ENCODE measurements around the gene MSH5. TPM values are rescaled to one million over a fixed set of nuclear protein-coding genes. Genes with fewer than 3 reads are reported as not detected.
A peak's percentile ranks its signal among the peaks of the same experiment; 100 is the strongest.

Gene MSH5
- total and polyA plus RNA-seq, 9 of the 15 experiments (the other 6 are each of a cell fraction or from before 2014, with no cell fraction given), result 12.5 to 104 (median 46.6) TPM

DNA sequence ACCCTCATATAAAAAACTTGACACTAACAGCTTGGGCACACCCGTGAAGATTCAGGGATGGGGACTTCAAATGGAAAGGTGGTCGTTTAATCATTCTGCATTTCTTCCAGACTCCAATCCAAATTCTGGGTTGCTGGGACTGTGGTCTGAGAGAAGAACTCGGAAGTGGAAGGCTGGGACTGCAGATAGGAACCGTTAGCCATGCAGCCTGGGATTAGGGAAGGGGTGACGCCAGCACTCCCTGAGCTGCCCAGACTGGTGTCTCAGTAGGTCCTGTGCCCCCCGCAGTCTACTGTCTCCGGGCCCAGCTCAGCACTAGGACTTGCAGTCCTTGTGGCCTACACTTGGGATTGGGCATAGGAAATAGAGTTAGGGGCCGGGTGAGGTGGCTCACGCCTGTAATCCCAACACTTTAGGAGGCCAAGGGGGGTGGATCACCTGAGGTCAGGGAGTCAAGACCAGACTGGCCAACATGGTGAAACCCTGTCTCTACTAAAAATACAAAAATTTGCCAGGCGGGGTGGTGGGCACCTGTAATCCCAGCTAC is 3.0 kb upstream of the MSH5 start (continued):
- TF ChIP-seq BRD9 (IDR thresholded peaks at IDR 0.05; ENCODE audit: low read depth, partially characterized antibody) (no peak), ZEB2 (IDR thresholded peaks at IDR 0.05) (no peak), SUPT5H (IDR thresholded peaks at IDR 0.05) (no peak), BDP1 (IDR thresholded peaks at IDR 0.05; ENCODE audit: insufficient read depth, insufficient read length) (no peak), SNIP1 (IDR thresholded peaks at IDR 0.05; ENCODE audit: low read depth) (no peak), ELF1 (tag; IDR thresholded peaks at IDR 0.05) (no peak), CBX5 (IDR thresholded peaks at IDR 0.05; ENCODE audit: borderline replicate concordance, low read depth) (no peak), FOXK1 (CRISPR knock-in tag; IDR thresholded peaks at IDR 0.05; ENCODE audit: borderline replicate concordance) (peak; percentile 6; the same call in 1 of the 2 replicates), CBFB (CRISPR knock-in tag; IDR thresholded peaks at IDR 0.05) (0 out of 2 replicates have a peak, but pooled peaks have one; percentile 81), ELF2 (CRISPR knock-in tag; IDR thresholded peaks at IDR 0.05) (no peak), FOXM1 (IDR thresholded peaks at IDR 0.05; ENCODE audit: low read depth) (no peak), FOXM1 (CRISPR knock-in tag; IDR thresholded peaks at IDR 0.05; ENCODE audit: low read depth) (0 out of 2 replicates have a peak, but pooled peaks have one; percentile 2), HDAC8 (tag; IDR thresholded peaks at IDR 0.05) (no peak), ZNF766 (CRISPR knock-in tag; conservative IDR thresholded peaks at IDR 0.05) (no peak), ZNF431 (CRISPR knock-in tag; IDR thresholded peaks at IDR 0.05) (no peak), SPI1 (IDR thresholded peaks at IDR 0.05; ENCODE audit: borderline replicate concordance, low read depth, low read length) (peak; percentile 44; the same call in 1 of the 2 replicates)
- TF ChIP-seq, protein P1, sequence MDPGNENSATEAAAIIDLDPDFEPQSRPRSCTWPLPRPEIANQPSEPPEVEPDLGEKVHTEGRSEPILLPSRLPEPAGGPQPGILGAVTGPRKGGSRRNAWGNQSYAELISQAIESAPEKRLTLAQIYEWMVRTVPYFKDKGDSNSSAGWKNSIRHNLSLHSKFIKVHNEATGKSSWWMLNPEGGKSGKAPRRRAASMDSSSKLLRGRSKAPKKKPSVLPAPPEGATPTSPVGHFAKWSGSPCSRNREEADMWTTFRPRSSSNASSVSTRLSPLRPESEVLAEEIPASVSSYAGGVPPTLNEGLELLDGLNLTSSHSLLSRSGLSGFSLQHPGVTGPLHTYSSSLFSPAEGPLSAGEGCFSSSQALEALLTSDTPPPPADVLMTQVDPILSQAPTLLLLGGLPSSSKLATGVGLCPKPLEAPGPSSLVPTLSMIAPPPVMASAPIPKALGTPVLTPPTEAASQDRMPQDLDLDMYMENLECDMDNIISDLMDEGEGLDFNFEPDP (CRISPR knock-in tag; IDR thresholded peaks at IDR 0.05), result 0 out of 2 replicates have a peak, but pooled peaks have one; percentile 80
- TF ChIP-seq, protein P2, sequence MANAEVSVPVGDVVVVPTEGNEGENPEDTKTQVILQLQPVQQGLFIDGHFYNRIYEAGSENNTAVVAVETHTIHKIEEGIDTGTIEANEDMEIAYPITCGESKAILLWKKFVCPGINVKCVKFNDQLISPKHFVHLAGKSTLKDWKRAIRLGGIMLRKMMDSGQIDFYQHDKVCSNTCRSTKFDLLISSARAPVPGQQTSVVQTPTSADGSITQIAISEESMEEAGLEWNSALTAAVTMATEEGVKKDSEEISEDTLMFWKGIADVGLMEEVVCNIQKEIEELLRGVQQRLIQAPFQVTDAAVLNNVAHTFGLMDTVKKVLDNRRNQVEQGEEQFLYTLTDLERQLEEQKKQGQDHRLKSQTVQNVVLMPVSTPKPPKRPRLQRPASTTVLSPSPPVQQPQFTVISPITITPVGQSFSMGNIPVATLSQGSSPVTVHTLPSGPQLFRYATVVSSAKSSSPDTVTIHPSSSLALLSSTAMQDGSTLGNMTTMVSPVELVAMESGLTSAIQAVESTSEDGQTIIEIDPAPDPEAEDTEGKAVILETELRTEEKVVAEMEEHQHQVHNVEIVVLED (CRISPR knock-in tag; IDR thresholded peaks at IDR 0.05), result no peak
- TF ChIP-seq, protein P3, sequence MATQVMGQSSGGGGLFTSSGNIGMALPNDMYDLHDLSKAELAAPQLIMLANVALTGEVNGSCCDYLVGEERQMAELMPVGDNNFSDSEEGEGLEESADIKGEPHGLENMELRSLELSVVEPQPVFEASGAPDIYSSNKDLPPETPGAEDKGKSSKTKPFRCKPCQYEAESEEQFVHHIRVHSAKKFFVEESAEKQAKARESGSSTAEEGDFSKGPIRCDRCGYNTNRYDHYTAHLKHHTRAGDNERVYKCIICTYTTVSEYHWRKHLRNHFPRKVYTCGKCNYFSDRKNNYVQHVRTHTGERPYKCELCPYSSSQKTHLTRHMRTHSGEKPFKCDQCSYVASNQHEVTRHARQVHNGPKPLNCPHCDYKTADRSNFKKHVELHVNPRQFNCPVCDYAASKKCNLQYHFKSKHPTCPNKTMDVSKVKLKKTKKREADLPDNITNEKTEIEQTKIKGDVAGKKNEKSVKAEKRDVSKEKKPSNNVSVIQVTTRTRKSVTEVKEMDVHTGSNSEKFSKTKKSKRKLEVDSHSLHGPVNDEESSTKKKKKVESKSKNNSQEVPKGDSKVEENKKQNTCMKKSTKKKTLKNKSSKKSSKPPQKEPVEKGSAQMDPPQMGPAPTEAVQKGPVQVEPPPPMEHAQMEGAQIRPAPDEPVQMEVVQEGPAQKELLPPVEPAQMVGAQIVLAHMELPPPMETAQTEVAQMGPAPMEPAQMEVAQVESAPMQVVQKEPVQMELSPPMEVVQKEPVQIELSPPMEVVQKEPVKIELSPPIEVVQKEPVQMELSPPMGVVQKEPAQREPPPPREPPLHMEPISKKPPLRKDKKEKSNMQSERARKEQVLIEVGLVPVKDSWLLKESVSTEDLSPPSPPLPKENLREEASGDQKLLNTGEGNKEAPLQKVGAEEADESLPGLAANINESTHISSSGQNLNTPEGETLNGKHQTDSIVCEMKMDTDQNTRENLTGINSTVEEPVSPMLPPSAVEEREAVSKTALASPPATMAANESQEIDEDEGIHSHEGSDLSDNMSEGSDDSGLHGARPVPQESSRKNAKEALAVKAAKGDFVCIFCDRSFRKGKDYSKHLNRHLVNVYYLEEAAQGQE (IDR thresholded peaks at IDR 0.05; ENCODE audit: borderline replicate concordance), result no peak
- TF ChIP-seq, protein P3 (CRISPR knock-in tag; IDR thresholded peaks at IDR 0.05; ENCODE audit: low read depth), result no peak
